CD4-positive, alpha-beta T cell treated with Interleukin-6 at 100 ng/mL for 8 hours (primary cell): Measurements from ENCODE around the gene SEC14L3.

ENCODE experiments used
- DNase-seq: peaks from one replicate; pipeline ENCODE4 v3.0.0-alpha.2; 2020; ENCODE audit warnings: mixed read lengths, low spot score

Gene SEC14L3

DNA sequence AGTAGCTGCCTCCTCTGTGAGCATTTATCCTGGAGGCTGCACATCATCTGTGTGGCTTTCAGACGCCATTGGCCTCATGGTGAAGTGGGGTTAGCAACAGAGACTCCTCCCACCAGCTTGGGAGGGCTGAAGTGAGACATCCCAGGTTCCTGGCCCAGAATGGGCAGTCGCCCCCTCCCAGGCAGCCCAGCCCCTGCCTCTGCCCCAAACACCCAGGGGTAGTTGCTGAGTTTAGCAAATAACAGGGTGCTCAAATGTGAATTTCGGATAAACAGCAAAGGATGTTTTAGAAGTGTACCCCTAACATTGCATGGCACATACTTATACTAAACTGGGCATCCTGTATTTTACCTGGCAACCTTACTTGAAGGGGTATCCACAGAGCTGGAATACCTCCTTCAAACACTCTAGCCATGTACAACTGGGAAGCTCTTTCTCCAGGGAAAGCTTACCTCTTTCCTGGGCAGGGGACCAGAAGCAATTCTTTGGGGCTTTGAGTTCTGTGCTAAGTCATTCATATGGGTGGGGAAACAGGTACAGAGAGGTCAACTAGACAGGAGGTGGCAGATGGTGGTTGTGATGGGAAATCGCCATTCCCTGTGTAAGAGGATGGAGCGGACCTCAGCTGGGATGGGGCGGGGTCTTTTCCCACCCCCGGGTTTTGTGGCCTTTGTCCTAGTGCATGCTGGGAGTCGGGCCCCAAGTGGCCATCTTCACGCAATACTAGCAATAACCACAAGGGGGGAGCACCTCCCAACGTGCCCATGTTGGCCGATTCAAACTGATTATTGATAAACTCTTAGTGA is 27.0 kb downstream of the SEC14L3 start:
- DNase-seq: no peak

DNA sequence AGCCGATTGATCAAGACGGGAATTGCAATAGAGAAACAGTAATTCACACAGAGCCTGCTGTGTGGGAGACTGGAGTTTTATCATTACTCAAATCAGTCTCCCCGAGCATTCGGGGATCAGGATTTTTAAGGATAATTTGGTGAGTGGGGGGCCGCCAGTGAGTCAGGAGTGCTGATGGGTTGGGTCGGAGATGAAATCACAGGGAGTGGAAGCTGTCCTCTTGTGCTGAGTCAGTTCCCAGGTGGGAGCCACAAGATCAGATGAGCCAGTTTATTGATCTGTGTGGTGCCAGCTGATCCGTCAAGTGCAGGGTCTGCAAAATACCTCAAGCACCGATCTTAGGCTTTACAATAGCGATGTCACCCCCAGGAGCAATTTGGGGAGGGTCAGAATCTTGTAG is 30.7 kb downstream of the SEC14L3 start:
- no peak for DNase-seq

DNA sequence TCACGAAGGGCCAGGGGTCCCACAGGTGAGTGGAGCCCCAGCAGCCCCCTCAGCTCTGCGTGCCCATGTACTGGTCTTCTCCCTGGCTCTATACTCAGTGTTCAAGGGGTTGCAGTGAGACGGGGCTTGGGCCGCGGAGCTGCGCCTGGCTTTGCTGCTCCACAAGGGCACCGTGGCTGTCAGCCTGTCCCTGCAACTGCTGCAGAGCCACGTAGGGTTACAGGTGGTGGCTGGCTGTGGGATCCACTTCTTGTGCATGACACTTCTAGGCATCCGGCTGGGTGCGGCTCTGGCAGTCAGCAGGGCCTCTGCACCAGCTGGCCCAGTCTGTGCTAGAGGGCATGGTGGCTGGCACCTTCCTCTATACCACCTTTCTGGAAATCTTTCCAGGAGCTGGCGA is 32.0 kb downstream of the SEC14L3 start:
- no peak for DNase-seq

DNA sequence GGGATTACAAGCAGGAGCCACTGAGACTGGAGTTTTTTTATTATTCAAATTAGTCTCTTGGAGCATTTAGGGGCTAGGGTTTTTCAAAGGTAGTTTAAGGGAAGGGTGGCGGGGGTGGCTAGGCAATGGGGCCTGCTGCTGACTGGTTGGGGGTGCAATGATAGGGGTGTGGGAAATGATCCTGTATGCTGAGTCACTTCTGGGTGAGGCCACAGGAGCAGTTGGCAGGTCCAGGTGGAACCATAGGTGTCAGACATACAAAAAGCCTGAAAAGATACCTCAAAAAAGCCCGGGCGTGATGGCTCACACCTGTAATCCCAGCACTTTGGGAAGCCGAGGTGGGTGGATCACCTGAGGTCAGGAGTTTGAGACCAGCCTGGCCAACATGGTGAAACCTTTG is 32.6 kb downstream of the SEC14L3 start:
- DNase-seq: no peak

DNA sequence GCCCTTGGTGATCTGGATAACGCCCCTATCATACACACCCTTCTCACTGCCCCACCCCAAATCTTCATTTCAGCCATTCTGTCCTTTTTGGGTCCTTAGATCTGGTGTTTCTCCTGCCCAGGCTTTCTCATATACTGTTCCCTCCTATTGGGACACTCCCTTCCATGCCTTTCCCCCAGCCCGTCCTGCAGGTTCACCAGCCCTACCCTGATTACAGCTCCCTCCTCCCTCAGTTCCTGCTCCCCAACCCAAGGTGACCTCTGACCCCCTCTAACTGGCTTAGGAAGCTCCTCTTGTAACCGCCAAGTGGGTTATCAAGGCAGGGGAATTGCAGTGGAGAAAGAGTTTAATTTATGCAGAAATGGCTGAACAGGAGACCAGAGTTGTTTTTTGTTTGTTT is 33.3 kb downstream of the SEC14L3 start:
- no peak for DNase-seq

DNA sequence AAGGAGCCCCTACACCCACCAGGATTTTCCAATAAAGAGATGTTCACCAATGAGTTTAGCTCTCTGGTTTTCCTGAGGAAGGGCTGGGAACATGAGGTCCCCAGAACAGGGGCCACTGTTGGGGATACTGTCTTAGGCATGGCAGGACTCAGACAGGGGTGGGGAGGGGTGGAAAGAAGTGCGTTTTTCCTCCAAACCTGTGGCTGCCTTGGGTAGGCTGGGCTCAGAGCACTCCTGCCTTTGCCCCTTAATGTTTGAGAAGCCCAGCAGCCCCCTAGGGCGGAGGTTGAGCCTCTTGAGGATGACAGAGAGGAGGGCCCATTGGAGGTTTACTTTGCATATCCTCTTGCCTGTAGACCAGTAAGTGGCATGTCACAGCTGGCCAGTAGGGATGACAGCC is 35.6 kb downstream of the SEC14L3 start:
- no peak for DNase-seq

DNA sequence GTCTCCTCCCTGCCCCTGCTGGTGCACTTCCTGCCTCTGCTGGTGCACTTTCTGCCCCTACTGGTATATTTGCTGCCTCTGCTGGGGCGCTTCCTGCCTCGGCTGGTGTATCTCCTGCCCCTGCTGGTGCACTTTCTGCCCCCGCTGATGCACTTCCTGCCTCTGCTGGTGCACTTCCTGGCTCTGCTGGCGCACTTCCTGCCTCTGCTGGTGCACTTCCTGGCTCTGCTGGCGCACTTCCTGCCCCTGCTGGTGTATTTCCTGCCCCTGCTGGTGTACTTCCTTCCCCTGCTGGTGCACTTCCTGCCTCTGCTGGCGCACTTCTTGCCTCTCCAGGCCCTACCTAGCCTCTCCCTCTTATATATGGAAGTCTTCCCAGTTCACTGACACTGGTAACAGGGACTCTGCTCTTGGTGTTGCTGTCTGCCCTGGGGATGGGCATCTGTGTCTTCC is 36.1 kb downstream of the SEC14L3 start:
- peak; percentile 91 for DNase-seq

DNA sequence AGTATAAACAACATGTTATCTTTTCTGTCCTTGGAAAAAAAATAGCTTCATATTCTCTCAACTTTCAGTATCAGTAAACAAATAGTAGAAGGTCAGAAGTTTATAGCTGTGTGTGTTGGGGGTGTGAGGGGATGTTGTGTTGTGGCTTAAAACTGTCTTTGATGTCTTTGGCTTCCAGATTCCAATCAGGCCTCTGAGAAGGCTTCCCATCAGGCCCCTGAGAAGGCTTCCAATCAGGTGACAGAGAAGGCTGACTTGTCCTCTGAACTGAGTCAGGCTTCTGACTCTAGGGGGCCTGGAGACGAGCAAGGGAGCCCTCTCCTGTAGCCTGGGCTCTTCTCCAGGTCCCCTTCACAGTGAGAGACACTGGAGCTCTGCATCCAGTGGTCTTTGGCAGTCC is 37.0 kb downstream of the SEC14L3 start:
- DNase-seq: no peak

DNA sequence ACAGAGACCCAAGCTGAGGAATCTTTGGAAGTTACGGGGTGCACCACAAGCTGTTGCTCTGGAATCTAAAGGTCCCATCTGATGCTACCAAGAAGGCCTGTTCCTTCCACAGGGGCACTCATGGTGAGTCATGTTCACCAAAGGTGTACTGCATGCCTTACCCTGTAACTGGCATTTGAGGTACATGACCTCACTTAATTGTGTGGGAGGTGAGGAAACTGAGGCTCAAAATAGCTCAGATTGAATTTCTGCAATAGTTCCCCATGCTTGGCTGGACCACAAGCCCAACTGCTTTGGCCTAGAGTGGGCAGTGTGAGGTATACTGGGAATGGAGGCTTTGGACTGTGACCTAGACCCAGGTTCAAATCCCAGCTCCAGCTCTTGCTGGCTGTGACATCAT is 38.0 kb downstream of the SEC14L3 start:
- no peak for DNase-seq

DNA sequence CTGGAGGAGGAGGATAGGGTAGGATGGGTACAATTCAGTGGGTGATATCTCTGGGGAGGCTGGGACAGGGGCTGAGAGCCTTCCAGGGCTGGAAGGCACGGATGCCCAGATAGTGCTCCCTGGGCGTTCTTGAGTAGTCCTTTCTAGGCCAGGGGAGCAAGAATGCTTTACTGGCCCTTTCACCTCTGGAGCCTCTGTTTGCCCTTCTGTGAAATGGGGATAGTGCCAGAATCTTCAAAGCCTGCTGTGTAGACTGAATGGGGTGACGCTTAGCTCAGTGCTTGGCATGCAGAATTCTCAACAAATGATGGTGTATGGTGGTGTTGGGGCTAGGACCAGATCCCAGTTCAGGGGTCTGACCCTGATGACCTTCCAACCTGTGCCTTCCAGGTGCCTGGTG is 38.6 kb downstream of the SEC14L3 start:
- no peak for DNase-seq

DNA sequence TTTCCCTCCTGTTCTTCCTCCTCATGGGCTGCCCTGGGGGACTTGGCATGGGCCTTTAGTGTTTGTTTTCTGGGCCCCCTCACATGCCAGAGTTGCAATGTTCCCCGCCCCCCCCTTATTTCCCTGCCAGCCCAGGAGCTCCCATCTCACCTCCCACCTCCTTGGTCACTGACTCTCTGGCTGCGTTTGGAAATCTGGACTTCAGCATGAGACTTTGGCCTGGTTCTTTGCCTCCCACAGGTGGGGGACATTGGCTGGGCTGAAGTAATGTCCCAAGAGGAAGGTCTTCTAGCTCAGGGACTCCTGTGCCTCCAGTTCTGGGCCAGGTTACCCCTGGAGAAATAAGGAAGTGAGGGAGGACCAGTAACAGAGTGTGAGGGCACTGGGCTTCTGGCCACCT is 39.3 kb downstream of the SEC14L3 start:
- no peak for DNase-seq

DNA sequence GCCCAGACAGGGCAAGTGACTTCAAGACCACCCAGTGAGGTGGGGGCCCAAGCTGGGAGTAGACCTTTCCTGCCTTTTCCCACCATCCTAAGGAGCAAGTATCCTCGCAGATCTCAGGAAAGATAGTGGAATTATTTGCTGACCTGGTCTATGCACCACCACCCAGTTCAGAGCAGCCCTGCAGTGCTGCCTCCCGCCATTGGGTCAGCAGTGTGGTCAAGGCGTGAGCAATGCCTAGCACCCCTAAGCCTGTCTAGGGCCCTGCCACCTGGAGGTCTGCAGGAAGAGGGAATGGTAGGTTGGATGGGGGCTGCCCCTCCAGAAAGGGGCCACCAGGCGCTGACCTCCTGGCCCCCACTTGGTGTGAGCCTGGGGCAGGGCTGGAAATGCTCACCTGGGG is 39.7 kb downstream of the SEC14L3 start:
- no peak for DNase-seq

DNA sequence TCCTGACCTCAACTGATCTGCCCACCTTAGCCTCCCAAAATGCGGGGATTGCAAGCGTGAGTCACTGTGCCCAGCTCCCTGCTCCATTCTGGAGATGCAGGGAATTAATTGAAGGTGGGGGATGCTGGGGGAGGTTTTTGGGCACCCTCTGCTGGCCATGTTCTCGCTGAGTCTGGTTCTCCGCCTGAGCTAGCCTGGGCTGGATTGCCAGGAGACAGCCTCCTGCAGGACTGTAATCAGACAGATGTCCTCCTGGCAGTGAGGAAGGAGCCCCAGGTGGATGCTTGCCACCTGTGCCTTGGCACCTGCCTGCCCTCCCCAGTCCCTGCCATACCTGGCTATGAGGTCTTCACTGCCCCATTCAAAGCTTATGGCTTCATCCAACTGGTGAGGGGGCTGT is 40.9 kb downstream of the SEC14L3 start:
- DNase-seq: no peak

DNA sequence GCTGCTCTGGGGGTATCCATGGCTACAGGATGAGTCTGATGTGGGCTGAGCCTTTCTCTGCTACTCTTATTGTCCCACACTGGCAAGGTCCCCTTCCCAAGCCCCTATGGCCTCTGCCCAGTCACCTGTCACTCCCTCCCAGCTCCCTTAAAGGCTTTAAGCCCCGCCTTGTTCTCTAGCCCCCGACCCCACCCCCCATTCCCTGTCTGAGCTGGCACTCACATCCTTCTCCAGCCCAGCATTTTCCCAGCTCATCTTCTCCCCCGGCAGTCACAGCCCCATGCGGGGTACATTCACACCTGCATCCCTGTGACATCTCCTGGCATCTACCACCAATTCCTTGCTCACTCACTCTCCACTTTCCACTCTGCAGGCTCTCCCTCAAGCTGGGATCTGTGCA is 41.9 kb downstream of the SEC14L3 start:
- DNase-seq: no peak

DNA sequence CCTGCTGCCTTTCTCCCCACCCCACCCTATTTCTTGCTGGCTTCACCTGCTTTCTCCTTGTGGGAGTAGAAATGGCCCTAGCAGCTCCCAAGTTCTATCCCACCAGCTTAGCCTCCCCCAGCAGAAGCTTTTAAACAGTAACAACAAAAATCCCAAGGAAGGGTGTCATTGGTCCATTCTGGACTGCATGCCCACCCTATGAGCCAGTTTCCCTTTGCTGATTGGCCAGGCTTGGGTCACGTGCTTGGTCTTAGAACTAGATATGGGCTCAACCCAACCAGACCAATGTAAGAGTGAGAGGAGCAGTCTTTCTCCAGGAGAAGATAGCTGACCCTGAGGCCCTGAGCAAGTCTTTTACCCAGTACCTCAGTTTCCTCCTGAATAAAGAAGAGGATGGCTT is 43.9 kb downstream of the SEC14L3 start:
- DNase-seq: no peak

DNA sequence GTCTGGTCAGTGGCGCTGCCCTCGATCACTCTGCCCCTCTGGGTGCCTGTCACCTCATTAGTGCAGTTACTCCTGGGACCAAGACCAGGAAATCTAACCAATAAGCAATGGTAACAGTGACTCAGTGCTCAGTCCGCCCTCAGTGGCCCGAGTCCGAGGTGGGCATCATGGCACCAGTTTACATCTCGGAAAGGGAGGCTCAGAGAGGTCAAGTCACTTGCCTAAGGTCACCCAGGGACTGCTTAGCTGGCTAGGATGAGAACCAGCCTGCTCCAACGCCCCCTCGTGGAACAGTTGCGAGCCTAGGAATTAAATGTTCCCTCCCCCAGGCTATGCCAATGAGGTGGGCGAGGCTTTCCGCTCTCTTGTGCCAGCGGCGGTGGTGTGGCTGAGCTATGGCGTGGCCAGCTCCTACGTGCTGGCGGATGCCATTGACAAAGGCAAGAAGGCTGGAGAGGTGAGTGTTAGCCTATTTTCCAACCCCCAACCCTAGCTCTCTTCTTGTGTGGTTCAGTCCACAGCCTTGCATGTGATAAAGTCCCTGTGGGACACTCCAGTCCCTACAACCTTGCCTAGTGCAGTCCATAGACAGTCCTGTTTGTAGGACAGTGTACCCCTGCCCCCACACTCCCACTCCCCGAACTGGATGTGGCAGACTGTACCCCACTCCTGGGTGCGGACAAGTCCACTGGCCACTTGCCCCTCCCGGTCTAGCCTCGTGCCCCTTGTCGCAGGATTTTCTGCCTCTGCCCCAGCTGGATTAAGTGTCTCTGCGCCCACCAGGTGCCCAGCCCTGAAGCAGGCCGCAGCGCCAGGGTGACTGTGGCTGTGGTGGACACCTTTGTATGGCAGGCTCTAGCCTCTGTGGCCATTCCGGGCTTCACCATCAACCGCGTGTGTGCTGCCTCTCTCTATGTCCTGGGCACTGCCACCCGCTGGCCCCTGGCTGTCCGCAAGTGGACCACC is 45.1 kb downstream of the SEC14L3 start:
- peak; percentile 85 for DNase-seq

DNA sequence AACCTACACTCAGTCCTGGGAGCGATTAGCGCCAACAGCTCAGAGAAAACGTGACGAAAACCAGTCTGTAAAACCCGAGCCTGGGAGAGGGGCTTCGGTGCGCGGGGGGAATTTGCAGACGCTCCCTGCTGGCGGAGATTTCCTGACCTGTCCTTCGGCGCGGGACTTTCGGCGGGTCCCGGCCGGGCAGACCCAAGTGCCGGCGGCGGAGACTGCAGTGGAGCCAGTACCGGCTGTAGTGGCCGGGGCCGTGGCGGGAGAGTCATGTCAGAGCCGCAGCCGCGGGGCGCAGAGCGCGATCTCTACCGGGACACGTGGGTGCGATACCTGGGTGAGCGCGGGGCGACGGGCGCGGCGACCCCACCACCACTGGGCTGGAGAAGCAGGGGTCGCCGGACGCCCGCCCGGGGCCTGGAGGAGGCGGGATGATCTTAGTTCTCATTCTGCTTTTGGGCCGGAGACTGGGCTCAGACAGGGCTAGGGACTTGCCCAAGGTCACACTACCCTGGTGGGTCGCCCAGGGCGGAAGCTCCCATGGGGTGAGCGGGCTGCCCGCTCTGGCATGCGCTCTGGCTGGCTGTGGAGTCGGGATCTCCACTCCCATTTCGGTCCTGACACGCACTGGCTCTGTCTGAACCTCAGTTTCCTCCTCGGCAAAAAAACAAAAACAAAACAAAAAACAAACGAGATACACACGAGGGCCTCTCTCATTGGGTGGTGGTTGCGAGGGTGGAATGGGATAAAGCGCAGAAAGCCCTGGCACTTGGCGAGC is 46.0 kb downstream of the SEC14L3 start, which contains the start of gene MTFP1:
Gene MTFP1, plus strand, starts transcription at position 153 of the 772 bp plus-strand sequence. Its CDS starts 112 bp downstream, at position 265.
- DNase-seq: peak; percentile 36

DNA sequence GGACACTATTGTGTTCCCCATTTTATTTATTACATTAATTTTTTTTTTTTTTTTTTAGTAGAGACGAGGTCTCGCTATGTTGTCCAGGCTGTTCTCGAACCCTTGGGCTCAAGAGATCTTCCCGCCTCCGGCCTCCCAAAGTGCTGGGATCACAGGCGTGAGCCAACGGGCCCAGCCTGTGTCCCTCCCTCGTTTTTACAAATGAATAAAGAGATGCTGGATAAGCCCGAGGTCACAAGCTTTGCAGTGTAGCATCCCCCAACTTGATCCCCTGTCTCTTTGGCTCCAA is 46.5 kb downstream of the SEC14L3 start:
- no peak for DNase-seq

DNA sequence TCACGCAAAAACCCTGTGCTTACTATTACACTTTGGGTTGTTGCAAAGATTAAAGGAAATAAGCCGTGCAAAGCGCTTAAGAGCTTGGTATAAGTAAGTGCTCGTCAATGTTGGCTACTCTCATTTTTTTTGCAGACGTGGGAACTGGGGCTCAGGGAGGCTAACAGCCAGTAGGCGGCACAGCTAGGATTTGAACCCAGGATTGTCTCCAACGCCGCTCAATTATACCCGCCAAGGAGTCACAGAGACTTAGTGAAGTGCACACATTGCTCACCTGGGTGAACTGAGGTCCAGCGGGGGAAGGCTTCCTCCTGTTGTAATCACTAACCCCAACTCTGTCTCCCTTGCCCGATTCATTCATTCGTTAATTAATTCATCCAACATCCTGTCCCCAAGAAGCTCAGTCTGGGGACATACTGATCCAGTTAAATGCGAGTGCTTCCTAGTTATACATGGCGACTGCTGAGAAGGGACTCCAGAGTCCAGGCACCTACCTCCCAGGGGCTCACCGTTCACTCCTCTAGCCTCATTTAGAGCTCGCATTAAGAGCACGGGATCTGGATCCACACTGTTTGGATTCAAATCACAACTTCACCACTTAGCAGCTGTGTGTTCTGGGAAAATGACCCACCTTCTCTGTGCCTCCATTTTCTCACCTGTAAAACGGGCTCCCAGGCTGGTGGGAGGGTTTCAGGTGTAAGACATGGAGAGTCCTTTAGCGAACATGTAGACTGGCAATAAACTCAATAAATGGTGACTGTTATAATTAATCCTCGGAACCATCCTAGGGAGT is 47.1 kb downstream of the SEC14L3 start:
- DNase-seq: no peak

DNA sequence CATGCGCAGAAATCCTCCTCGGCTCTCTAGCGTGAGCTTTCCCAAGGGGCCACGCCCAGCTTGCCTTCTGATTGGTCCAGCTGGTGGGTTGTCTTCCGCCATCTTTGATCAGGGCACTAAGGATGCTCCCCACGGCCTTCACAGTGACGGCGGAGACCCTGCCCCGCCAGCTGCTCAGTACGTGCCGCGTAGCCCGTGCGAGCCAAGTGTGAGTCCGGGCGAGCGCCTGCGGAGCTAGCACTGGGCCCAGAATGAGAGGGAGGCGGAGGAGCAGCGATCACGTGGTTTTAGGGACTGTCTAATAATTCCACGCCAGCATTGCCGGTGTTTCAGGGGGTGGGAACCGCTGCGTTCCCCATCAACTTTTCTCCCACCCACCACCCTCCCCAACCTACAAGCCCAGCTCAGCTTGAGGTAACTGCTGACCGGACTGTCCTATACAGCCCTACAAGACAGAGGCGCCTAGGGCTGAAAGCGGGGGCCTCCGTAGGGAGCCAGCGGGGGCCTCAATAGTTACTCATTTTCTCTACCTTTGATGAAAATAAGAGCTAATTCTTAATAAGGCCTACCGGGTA is 47.8 kb downstream of the SEC14L3 start:
- peak; percentile 100 for DNase-seq

DNA sequence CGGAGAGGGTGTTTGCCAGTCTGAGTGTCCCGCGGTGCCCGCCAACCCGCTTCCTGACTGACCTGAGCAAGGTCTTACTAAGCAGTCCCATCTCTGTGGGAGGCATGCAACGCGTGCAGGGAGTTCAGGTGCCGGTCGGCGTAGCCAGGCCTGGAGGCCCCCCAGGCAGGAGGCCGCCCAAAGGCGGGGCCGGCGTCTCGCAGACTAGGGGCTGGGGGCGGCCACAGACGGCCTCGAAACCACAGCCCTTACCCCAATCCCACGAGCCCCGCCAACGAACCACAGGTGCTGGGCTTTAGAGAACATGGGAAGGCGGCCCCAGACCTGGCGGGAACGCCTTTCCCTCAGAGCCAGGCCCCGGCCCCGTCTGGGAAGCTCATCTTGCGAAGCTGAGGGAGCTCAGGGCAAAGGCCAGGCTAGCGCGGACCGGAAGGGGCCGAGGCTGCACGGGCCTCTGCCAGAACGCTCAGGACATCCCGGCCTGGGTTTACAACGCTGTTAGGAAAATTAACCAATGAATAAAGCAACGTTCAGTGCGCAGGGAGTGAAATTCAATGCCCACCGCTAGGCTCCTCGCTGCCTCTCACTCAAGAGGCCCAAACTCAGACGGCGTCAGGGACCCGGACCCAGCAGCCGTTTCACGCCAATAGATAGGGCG is 48.4 kb downstream of the SEC14L3 start:
- DNase-seq: no peak
